Measurements from ENCODE around the gene NAALADL2.

GRCh38 chr3:175279457-175279856 lies 420.3 kb downstream of the NAALADL2 start:
- no peak for TF ChIP-seq CTCF (IDR thresholded peaks at IDR 0.05)
- TF ChIP-seq POLR2A (IDR thresholded peaks at IDR 0.05), result no peak
- TF ChIP-seq POLR2AphosphoS5 (IDR thresholded peaks at IDR 0.05; ENCODE audit: insufficient read depth in 1 of 2, low read depth in 1 of 2), result no peak

Data from vagina (tissue), 2 donors.